Bronchial epithelial cell (primary cell): ENCODE measurements around the gene SFRP2. TPM values are rescaled to one million over a fixed set of nuclear protein-coding genes. Genes with fewer than 3 reads are reported as not detected.

Experiments used
- DNase-seq: peaks from one replicate; pipeline ENCODE4 v3.0.0-alpha.2; 2010; ENCODE audit warnings: low read depth
- FAIRE-seq: peaks from 2 replicates; lab custom pipeline; 2011; peaks lifted over from hg19 to GRCh38; lab: Jason Lieb, UNC
- H3K27me3 ChIP-seq: 2 replicates; pipeline ENCODE4 v1.5.1; 2011; ENCODE audit warnings: low read length; ENCODE audit not compliant: control insufficient read depth, insufficient read depth
- H3K36me3 ChIP-seq: 2 replicates; pipeline ENCODE4 v1.5.1; 2011; ENCODE audit warnings: low read length; ENCODE audit not compliant: control insufficient read depth, insufficient read depth
- H3K4me3 ChIP-seq: 2 replicates; pipeline ENCODE4 v1.5.1; 2011; ENCODE audit warnings: mild to moderate bottlenecking, low read depth, low read length, control low read depth
- total RNA-seq: library from RNA; depleted of rRNA; stranded (reverse); fragments of >200 nt; gene quantifications from 2 replicates; pipeline ENCODE4 v1.2.1, GENCODE V29; 2014
- TF ChIP-seq, protein P1 (sequence below): IDR thresholded peaks from 2 replicates; pipeline ENCODE4 v1.5.1; 2011; ENCODE audit warnings: mild to moderate bottlenecking, moderate library complexity, low read length, control low read depth, inconsistent platforms; ENCODE audit not compliant: insufficient read depth, severe bottlenecking

SFRP2 gene
- total RNA-seq, 1 donor from 2014 or later = not detected

GRCh38 chr4:153780221-153780620 is 8.7 kb downstream of the SFRP2 start:
- FAIRE-seq (peak; percentile 36), DNase-seq (no peak)
- Histone ChIP-seq H3K4me3 (no peak overlapping the region), H3K36me3 (no peaks in the 10 kb centered on the region), H3K27me3 (no peaks in the 10 kb centered on the region)
- TF ChIP-seq, protein P1, sequence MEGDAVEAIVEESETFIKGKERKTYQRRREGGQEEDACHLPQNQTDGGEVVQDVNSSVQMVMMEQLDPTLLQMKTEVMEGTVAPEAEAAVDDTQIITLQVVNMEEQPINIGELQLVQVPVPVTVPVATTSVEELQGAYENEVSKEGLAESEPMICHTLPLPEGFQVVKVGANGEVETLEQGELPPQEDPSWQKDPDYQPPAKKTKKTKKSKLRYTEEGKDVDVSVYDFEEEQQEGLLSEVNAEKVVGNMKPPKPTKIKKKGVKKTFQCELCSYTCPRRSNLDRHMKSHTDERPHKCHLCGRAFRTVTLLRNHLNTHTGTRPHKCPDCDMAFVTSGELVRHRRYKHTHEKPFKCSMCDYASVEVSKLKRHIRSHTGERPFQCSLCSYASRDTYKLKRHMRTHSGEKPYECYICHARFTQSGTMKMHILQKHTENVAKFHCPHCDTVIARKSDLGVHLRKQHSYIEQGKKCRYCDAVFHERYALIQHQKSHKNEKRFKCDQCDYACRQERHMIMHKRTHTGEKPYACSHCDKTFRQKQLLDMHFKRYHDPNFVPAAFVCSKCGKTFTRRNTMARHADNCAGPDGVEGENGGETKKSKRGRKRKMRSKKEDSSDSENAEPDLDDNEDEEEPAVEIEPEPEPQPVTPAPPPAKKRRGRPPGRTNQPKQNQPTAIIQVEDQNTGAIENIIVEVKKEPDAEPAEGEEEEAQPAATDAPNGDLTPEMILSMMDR = no peak

DNA sequence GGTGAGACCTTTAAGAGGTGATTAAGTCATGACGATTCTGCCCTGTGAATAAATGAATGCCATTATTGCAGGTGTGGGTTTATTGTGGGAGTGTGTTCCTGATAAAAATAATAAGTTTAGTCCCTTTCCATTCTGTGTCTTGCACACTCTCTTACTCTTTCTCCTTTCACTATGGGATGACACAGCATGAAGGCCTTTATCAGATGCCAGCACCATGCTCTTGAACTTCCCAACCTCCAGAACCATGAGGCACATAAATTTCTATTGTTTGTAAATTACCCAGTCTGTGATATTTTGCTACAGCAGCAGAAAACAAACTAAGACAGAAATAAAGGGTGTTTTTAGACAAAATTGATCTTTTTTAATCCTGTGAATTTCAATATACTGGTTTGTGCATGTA is 10.5 kb downstream of the SFRP2 start:
- Histone ChIP-seq H3K36me3 (no peaks in the 10 kb centered on the region), H3K4me3 (no peak overlapping the region), H3K27me3 (no peaks in the 10 kb centered on the region)
- FAIRE-seq = no peak
- DNase-seq = no peak
- TF ChIP-seq, protein P1 = no peak

- no peaks in the 10 kb centered on the region for H3K27me3 ChIP-seq
- FAIRE-seq = no peak
These were observed 11.5 kb downstream of the SFRP2 start for GRCh38 chr4:153777421-153777820.

DNA sequence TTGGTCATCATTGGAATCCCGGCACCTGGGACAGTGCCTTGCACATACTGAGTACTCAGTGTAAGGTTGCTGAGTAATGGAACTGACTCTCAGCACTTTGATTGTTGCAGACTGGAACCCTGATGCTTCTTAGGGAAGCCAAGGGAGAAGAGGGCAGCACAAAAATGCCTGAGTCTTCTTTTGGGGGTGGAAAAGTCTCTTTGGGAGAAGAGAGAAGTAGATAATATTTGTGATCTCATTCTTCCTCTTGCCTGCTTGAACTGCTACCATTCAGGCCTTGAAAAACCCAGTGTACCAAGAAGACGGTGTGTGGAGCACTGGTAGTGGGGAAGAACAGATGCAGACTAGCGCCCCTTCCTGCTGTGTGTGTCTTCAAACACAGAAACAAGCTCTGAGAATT is 12.3 kb downstream of the SFRP2 start:
- TF ChIP-seq, protein P1 = no peak
- DNase-seq (no peak), FAIRE-seq (no peak)
- Histone ChIP-seq H3K36me3 (no peaks in the 10 kb centered on the region), H3K27me3 (no peaks in the 10 kb centered on the region), H3K4me3 (no peak overlapping the region)

More at GRCh38 chr4:153777421-153777820, 11.5 kb downstream of the SFRP2 start:
- H3K36me3 ChIP-seq = no peaks in the 10 kb centered on the region
- H3K4me3 ChIP-seq = no peak overlapping the region
- TF ChIP-seq, protein P1 = no peak
- DNase-seq = no peak

GRCh38 chr4:153773236-153773690 is 15.6 kb downstream of the SFRP2 start:
- FAIRE-seq = no peak
- H3K27me3 ChIP-seq = no peaks in the 10 kb centered on the region
- no peaks in the 10 kb centered on the region for H3K36me3 ChIP-seq
- H3K4me3 ChIP-seq = no peak overlapping the region
- DNase-seq = no peak
- TF ChIP-seq, protein P1 = no peak

DNA sequence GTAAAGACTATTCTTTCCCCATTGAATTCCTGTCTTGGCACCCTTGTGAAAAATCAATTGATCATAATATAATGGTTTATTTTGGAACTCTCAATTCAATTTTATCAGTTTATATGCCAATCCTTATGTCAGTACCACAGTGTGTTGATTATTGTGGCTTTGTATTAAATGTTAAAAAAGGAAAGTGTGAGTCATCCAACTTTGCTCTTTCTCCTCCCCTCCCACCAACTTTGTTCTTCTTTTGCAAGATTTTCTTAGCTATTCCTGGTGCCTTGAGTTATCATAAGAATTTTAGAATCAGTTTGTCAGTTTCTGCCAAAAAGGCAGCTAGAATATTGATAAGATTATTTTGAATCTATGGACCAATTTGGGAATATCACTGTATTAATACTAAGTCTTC is 17.8 kb downstream of the SFRP2 start:
- Histone ChIP-seq H3K36me3 (no peaks in the 10 kb centered on the region), H3K27me3 (no peaks in the 10 kb centered on the region), H3K4me3 (no peak overlapping the region)
- DNase-seq = no peak
- FAIRE-seq = no peak
- TF ChIP-seq, protein P1 = no peak
